Fibroblast of skin of right biceps (primary cell): ENCODE data around the gene CHCHD6.

ENCODE experiments used
- DNase-seq: peaks from one replicate; pipeline ENCODE4 v3.0.0-alpha.2; 2013

The CHCHD6 gene

DNA sequence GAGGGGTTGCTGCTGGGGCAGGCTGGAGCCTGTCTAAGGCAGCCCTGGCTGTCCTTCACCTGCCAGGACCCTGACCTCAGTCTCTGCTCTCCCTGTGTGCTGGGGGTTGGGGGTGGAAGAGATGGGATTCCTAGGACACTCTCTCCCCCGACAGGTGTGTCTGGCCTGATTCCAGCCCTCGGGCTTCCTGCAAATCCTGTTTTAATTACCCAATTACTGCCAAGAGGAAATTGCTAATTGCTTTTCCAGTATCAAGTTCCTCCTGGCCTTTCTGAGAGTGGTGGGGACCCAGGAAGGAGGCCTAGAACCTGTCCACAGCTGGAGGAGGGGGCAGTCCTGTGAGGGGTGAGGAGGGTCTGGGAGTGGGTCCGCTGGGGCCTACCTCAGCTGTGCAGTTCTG is 294.7 kb downstream of the CHCHD6 start:
- DNase-seq = no peak

DNA sequence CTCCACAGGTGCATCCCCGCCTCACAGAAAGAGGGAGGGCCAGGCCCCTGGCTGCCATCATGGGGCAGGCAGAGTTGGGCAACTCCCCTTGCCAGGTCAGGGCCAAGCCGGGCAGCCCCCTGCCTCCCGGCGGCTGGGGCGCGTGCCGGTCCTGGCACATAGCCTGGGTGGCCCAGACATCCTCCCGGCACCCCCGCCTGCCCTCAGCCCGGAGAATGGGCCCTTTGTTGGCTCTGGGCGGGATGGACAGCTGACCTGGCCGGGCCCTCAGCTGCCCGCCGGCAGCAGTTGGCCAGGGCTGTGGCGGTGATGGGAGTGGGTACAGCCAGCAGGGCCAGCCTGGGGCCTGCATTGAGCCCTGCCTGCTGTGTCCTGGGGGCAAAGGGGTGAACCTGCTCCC is 295.3 kb downstream of the CHCHD6 start:
- no peak for DNase-seq

DNA sequence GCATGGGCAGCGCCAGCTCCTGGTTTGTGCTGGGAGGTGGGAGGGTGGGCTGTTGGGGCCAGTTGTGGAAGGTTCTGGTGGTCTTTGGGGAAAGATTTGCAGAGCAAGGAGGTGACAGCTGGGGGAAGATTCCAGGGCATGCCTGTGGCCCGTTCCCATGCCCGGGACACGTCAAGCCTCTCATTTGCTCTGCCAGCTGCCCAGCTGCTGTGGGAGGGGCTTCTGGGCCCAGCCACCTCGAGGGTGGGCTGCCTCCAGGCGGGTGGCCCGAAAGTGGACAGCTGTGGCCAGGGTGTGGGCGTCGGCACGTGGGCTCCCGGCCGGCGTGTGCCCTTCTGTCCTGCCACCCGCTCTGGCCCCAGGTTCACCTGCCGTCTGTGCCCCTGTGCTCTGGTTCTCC is 296.1 kb downstream of the CHCHD6 start:
- DNase-seq = no peak

DNA sequence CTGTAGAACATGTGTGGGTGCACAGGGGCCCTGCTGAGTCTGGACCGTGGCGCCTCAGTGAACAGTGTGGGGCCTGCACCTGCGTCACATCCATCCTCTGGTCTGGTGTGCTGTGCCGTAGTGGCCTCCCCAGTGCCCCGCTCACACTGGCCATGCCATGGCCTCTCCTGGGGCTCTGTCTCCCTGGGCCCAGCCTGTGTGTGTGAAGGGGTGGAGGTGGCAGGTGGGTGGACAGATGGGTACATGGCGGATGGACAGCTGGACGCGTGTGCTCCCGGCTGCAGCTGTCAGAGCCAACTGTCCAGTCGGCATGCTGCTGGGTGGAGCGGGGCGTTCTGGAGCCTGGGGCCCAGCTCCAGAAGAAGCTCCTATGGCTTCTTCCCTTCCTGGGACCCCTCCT is 296.7 kb downstream of the CHCHD6 start:
- DNase-seq = no peak

- DNase-seq = no peak
These were observed 297.6 kb downstream of the CHCHD6 start for GRCh38 chr3:127001486-127002194.

DNA sequence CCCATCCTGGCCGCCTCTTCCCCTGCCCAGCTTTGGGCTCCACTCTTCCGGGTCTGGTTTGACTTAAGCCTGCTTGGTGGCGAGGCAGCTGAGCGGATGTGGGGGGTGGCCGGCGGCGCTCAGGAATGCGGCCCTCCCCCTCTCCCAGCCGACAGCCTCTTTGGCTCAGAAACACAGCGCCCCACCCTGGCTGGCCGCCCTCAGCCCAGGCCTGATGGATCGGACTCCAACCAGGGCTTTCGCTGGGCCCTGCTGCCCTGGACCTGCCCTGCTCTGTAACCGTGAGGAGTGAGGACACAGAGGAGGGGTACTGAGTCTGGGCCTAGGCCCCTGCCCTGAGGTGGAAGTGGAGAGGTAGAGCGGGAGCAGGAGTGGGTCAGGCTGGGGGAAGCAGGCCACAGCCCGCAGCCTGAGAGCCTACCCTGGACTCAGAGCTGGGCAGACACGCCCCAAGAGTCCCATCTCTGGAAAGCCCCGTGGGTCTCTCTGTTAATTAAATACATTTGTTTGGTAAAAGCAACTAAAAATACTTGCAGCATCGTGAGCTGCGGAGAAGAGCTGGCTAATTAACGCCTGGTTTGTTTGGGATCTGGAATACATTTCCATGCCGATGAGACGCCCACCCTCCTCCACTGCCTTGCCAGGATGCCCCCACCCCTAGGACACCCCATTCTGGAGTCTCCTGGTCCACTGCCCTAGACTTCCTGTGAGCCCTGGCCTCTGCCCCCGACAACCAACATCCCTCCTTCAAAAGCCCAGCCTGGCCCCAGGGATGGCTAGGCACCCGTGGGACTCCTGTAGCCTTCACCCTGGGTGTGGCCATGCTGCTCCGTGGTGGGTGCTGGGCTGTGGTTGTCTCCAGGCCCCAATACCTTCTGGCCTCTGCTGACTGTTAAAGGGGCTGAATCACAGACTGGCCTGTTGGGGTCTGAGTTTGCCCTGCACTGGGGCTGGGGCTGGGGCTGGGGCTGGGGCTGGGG is 298.4 kb downstream of the CHCHD6 start:
- DNase-seq = peak; percentile 93

DNA sequence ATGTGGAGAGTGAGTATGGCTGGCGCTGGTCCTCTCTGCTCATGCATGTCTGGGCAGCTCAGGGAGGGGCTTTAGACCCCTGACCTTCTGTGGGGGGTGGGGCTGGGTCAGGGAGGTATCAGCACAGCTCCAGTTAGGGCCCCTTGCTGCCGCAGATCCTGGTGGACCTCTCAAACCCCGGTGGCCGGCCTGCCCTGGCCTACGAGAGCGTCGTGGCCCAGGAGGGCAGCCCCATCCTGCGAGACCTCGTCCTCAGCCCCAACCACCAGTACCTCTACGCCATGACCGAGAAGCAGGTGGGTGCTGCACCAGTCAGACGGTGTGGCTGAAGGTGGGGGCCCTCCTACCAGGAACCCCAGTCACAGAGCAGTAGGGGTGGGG is 299.1 kb downstream of the CHCHD6 start:
- no peak for DNase-seq

DNA sequence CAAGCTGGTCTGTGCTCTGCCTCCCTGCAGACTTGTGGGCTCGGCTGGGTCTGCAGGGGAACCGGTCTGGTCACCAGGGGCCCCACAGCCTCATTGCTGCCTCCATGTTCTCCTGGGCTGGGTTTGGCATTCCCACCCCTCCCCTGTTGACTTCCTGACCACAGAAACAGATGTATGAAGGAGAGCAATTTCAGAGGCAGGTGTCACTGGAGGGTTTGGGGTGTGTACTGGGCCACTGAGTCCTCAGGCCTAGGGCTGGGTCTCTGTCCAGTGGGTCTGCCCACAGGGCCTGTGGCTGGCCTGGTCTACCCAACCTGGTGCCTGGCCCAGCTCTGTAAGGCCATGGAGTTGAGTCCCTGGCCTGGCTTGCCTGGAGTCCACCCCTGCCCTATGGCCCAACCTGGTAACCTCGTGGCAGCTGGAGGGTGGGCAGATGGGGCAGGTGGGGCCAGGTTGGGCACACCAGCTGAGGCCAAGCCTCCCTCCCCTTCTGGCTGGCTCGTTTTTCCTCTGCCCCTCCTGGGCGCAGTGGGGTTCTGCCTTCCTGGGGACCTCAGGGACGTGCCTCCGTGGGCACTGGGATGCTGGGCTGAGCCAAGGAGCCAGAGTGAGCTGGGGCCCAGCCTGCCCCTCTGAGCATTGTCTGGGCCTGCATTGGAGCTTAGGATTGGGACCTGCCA is 299.7 kb downstream of the CHCHD6 start:
- DNase-seq = no peak

GRCh38 chr3:127004641-127005397 is 300.8 kb downstream of the CHCHD6 start:
- no peak for DNase-seq

DNA sequence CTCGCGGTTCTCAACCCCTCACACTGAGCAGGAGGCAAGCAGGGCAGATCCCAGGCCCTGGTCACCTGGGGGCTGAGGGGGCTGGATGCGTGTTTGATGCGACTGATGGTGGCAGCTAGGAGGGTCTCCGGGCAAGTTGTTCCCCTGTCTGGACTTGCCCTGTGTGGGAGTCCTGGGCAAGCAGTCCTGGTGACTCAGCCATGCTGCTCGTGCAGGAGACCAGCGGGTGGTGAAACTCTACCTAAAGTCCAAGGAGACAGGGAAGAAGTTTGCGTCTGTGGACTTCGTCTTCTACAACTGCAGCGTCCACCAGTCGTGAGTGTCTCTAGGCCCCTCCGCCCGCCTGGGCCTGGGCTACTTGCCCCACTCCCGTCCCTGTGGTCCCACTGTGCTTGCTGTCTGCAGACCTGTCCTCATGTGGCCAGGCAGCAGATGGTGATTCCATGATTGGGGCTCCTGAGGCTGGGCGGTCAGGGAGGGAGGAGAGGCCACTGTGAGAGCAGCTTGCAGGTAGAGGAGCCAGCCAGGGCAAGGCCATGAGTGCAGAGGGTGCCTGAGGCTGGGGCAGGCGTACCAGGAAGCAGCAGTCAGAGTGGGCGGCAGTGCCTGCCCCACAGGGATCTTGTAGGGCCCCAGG is 301.9 kb downstream of the CHCHD6 start:
- DNase-seq = no peak

DNA sequence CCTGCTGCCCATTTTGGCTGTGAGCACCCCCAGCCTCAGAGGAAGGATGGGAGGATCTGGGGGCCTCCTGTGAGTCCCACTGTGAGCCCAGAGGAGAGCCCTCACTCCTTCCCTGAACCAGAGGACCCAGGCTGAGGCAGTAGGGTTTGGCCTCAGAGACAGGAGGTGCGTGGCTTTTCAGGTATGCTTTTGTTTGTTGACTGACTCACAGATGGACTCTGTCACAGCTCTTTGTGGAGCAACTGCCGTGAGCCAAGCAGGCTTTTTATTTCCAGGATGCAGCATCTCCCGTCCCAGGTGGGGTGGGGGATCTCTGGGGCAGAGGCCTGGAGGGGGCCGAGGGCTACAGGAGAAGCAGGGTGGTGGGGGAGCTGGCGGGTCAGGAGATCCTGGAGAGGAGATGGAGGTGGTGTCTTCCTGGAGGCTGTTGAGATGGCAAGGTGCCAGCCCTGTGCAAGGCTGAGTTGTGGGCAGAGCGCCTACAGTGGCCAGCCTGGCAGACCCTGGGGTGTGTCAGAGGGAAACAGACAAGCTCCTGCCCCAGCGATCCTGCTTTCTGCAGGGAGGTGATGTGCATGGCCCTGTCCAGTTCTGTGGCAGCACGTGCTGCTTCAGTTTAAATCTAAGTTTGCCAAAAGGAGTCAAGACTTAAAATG is 302.9 kb downstream of the CHCHD6 start:
- no peak for DNase-seq

- DNase-seq = no peak
These were observed 304.2 kb downstream of the CHCHD6 start for GRCh38 chr3:127008236-127008635.

DNA sequence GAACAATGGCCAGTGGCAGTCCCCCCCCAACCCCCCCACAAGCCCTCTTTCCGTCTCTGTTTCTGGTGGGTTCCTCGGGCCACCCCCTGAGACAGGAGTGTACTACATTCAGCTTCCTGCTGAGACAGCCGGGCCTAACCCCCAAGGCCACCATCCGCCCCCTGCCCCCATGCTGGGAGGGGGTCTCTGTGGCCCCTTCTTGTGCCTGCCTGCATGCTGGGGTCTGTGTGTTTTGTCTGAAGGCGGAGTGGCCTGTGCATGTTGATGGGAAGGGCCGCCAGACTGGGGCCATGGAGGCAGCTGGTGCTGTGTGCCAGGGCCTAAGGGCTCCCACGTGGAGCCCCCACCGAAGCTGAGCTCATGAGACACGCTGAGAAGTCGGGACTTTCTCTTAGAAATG is 305.5 kb downstream of the CHCHD6 start:
- DNase-seq = no peak
